Astrocyte (in vitro differentiated cells and primary cell): ENCODE data around the gene ANO2.
A peak's percentile ranks its signal among the peaks of the same experiment; 100 is the strongest.

Experiments used
- CTCF ChIP-seq: IDR thresholded peaks from 2 replicates; pipeline ENCODE4 v1.5.1; 2011; ENCODE audit warnings: low read depth, mild to moderate bottlenecking, inconsistent platforms, low read length, moderate library complexity; ENCODE audit not compliant: insufficient read depth
- EZH2 ChIP-seq: IDR thresholded peaks from 2 replicates; pipeline ENCODE4 v1.6.1; 2012; ENCODE audit warnings: mild to moderate bottlenecking, low read length, inconsistent platforms; ENCODE audit not compliant: insufficient read depth

- TF ChIP-seq CTCF, result no peak
- peak; percentile 77 for TF ChIP-seq EZH2
Measured at GRCh38 chr12:5945071-5946008, at the start of gene ANO2.
